Activated naive CD4-positive, alpha-beta T cell treated with anti-CD3 and anti-CD28 coated beads, Interleukin-2, amount 10 ng/mL, durations not matched to agents 7 days and 5 days (primary cell): ENCODE measurements around the gene MYO7A.

Experiments
- CTCF ChIA-PET: fragments of 350-600 bp; sonication (Branson Sonifier 250); formaldehyde crosslinking; loops from one replicate; lab custom pipeline; 2021; ENCODE audit warnings: antibody characterized with exemption; lab: Charles Lee
- DNase-seq: peaks from one replicate; pipeline ENCODE4 v3.0.0-alpha.2; 2020
- H3K27ac Mint-ChIP-seq: one replicate; pipeline ENCODE4 v1.8.0; 2021; ENCODE audit warnings: mild to moderate bottlenecking, moderate library complexity, mixed read lengths
- H3K27me3 Mint-ChIP-seq: one replicate; pipeline ENCODE4 v1.8.0; 2021; ENCODE audit warnings: mild to moderate bottlenecking, mixed read lengths
- H3K36me3 Mint-ChIP-seq: one replicate; pipeline ENCODE4 v1.8.0; 2021; ENCODE audit warnings: mixed read lengths
- H3K4me1 Mint-ChIP-seq: one replicate; pipeline ENCODE4 v1.8.0; 2021; ENCODE audit warnings: mixed read lengths
- H3K4me3 Mint-ChIP-seq: one replicate; pipeline ENCODE4 v1.8.0; 2021; ENCODE audit warnings: mild to moderate bottlenecking, moderate library complexity, mixed read lengths
- H3K9me3 Mint-ChIP-seq: one replicate; pipeline ENCODE4 v1.8.0; 2021; ENCODE audit warnings: mixed read lengths

Gene MYO7A

DNA sequence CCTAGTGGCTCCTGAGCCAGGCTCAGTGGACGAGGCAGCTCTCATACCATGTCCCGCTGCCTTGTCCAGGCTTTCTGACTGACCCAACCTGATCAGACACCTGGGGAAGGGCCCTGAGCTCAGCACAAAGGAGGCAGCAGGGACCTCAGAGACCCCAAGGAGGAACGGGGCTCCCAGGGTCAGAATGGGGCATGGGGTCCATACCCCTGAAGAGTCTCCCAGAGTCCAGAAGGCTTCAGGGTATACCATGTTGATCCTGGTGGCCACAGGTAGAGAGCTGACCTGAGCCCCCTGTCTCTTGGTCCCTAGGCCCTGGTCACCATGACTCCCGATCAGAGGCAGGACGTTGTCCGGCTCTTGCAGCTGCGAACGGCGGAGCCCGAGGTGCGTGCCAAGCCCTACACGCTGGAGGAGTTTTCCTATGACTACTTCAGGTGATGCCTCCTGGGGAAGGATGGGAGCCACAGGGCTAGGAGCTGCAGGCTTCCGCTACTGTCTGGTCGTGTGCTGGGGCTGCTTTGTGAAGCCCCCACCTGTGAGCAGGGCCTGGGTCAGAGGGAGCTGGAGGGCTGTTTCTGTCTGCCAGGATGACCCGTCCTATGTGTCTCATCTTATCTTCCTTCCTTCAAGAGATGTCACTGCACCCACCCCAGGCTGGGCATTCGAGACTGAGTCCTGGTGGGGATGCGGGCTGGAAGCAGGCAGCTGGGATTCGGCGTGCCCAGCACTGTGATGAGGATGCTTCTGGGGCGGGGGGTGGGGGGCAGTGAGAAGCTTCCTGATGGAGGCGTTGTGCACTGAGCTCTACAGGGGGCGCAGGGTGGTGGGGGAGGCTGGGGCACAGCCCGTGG, 74.2 kb downstream of the MYO7A start:
- Mint-ChIP-seq H3K27me3 (peaks cover 7% of the 10 kb centered on the region), H3K4me3 (no peak overlapping the region), H3K4me1 (no peaks in the 10 kb centered on the region), H3K9me3 (no peaks in the 10 kb centered on the region), H3K36me3 (no peaks in the 10 kb centered on the region), H3K27ac (no peak overlapping the region)
- CTCF ChIA-PET: no interaction called here
- DNase-seq: peak; percentile 18

DNA sequence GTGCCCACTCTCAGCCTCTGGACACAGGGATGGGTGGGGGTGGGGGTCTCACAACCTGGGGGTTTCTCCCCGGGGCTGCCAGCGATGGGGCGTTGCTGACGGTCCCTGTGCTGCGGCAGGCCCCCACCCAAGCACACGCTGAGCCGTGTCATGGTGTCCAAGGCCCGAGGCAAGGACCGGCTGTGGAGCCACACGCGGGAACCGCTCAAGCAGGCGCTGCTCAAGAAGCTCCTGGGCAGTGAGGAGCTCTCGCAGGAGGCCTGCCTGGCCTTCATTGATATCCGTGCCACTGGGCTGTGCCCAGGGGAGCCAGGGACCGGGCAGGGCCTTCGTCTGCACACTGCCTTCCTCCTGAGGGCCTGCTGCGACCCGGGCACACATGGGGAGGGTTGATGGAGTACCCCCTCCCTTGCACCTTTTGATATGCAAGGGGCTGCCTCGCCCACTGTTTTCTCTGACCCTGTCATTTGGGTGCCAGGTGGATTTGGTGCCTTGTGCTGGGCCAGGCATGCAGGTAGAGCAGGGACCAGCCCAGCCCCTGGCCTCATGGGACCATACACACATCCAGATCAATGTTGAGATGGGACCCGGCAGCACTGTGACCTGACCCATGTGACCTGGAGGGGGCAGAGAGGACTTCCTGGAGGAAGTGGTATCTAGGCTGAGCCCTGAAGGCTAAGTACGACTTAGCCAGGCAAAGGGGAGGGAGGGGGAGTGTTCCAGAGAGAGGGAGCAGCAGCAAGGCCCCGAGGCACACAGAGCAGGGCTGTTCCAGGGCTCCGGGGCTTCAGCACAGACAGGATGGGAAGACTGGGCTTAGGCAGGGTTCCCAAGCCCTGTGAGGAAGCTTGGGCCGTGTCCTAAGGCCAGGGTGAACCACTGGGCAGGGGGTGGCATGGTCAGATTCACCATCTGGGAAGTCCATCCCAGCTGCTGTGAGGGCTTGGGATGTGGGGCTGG, 75.2 kb downstream of the MYO7A start:
- Mint-ChIP-seq H3K36me3 (no peaks in the 10 kb centered on the region), H3K27me3 (peaks cover 7% of the 10 kb centered on the region), H3K4me1 (no peaks in the 10 kb centered on the region), H3K9me3 (no peaks in the 10 kb centered on the region), H3K27ac (no peak overlapping the region), H3K4me3 (no peak overlapping the region)
- CTCF ChIA-PET: interaction anchor here (1.1 to 2.2 kb wide), 2 partner anchors 8 to 76 kb away, joined by 3 to 8 read pairs; no protein-coding TSS in a partner anchor
- DNase-seq: peak; percentile 19

DNA sequence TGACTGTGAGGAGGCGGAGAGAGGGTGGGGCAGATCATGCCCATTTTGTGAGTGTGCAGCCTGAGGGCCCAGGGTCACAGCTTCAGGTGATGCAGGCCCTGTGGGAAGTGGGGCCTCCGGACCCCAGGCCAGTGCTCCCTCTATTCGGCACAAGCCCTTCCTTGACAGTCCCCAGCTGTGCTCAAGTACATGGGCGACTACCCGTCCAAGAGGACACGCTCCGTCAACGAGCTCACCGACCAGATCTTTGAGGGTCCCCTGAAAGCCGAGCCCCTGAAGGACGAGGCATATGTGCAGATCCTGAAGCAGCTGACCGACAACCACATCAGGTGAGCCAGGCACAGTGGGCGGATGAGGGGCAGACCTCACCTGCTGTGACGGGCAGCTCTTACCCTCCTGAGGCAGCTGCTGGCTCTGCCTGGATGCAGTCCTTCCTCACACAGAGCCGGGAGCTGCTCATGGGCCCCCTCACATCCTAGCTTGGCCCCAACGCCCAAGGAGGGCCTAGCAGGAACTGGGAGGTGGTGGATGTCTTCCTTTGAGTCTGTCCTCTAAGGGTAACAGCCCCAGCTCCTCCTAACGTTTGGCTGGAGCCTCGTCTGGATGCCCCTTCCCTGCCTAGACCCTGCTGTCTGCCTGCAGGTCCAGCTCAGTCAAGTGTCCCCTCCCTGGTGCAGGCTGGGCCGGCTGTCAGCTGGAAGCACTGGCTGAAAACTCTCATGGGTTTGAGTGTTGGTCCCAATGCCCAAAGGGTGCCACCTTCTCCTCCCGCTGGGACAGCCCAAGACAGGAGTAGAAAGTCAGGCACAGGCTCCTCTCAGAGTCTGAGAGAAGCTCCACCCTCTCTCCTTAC, 76.1 kb downstream of the MYO7A start:
- peak; percentile 8 for DNase-seq
- no peaks in the 10 kb centered on the region for H3K36me3 Mint-ChIP-seq
- H3K27me3 Mint-ChIP-seq: peaks cover 7% of the 10 kb centered on the region
- CTCF ChIA-PET: interaction anchor here (1.1 to 2.2 kb wide), 2 partner anchors 9 to 77 kb away, joined by 3 to 8 read pairs; no protein-coding TSS in a partner anchor
- H3K4me1 Mint-ChIP-seq: no peaks in the 10 kb centered on the region
- H3K4me3 Mint-ChIP-seq: no peak overlapping the region
- H3K9me3 Mint-ChIP-seq: no peaks in the 10 kb centered on the region
- H3K27ac Mint-ChIP-seq: no peak overlapping the region

DNA sequence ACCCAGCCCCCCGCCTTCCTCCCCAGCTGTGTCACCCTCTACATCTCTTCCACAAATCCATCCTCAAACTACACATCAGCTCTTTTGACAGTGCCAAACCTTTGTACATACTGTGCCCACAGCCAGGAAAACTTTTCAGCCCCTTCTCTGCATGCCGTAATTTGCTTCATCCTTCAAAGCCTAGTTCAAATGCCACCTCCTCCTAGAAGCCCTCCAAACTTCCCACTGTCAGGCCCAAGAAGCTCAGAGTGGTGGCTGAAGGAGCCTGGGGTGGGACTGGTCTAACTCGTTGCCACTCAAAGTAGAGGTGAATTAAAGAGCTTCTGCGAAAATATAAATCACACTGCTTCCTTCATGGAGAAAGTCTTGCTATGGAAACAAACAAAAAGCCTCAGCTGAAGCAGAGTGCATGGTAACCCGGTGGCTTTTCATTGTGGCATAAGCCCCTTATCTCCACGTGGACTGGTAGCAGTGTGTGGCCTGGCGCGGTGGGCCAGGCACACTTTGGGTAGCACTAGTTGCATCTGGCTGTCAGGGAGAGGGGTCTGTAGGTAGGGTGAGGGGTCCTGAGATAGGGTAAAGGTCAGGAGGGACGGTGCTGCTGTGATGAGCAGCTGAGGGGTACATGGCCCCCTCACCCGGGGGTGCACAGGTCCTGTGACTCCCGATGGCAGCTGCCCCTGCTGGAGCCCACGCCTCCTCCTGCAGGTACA, 76.9 kb downstream of the MYO7A start:
- no peak for DNase-seq
- CTCF ChIA-PET: interaction anchor here (2.2 kb wide), 1 partner anchor 78 kb away, joined by 8 read pairs; no protein-coding TSS in a partner anchor
- no peaks in the 10 kb centered on the region for H3K4me1 Mint-ChIP-seq
- no peaks in the 10 kb centered on the region for H3K9me3 Mint-ChIP-seq
- H3K27me3 Mint-ChIP-seq: peaks cover 7% of the 10 kb centered on the region
- no peaks in the 10 kb centered on the region for H3K36me3 Mint-ChIP-seq
- H3K4me3 Mint-ChIP-seq: no peak overlapping the region
- H3K27ac Mint-ChIP-seq: no peak overlapping the region

DNA sequence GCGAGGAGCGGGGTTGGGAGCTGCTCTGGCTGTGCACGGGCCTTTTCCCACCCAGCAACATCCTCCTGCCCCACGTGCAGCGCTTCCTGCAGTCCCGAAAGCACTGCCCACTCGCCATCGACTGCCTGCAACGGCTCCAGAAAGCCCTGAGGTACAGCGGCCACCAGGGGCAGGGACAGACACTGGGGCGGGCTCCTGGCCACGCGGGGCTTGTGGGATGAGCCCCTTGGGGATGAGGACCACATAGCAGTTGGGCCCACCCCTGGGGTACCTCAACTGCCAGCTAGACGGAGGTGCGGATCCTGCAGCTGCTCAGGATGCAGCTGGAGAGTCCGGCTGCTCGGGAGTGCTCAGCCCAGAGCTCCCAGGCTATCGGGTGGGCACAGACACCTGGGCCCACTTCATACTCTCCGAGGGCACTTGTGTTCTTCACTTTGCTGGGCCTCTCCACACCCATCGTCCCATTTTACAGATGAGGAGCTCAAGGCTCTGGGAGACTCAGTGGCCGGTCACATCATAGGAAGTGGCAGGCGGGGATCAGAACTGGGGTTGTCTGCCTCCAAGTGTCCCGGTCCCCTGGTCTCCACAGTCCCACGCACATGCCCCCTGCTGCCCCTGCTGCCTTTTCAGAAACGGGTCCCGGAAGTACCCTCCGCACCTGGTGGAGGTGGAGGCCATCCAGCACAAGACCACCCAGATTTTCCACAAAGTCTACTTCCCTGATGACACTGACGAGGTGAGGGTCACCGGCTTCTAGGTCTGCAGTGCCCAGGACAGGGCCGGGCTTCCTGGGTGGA, 77.6 kb downstream of the MYO7A start:
- H3K36me3 Mint-ChIP-seq: no peaks in the 10 kb centered on the region
- no peaks in the 10 kb centered on the region for H3K4me1 Mint-ChIP-seq
- peak; percentile 8 for DNase-seq
- H3K9me3 Mint-ChIP-seq: no peaks in the 10 kb centered on the region
- H3K4me3 Mint-ChIP-seq: no peak overlapping the region
- H3K27me3 Mint-ChIP-seq: peaks cover 7% of the 10 kb centered on the region
- CTCF ChIA-PET: interaction anchor here (2.2 kb wide), 1 partner anchor 79 kb away, joined by 8 read pairs; no protein-coding TSS in a partner anchor
- H3K27ac Mint-ChIP-seq: no peak overlapping the region

DNA sequence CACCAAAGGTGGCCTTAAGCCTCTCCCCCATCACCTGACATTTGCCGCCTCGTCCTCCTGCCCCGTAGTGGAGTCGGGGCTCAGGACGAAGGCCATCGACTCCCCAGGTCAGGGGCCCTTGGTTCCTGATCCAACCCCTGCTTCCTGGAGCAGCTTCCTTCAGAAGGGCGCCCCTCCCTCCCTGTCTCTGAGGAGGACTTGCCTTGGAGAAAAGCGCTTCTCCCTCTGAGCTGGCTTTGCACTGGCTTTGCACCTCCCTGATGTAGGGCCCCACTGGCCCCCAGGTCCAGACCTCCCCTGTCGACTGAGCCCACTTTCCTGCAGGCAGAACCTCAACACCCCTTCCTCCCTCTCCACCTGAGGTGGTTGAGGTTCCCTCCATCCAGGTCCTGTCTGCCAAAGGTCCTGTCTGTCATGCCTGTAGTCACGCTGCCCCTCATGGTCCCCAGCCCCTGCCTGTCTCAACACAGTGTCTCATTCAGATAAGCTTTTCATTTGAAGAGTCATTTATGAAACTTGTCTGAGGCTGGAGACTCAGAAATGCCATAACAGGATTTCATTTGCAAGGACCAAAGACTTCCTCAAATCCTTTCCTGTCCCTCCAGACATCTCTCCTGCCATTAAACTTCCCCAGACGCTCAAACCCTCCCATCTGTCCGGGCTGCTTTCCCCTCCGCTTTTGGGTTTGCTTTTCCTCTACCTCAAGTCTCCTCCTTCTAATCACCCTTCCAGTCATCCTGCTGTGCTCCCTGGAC, 78.4 kb downstream of the MYO7A start:
- no peak overlapping the region for H3K4me3 Mint-ChIP-seq
- DNase-seq: no peak
- CTCF ChIA-PET: no interaction called here
- H3K36me3 Mint-ChIP-seq: no peaks in the 10 kb centered on the region
- H3K27ac Mint-ChIP-seq: no peak overlapping the region
- H3K27me3 Mint-ChIP-seq: peaks cover 7% of the 10 kb centered on the region
- no peaks in the 10 kb centered on the region for H3K4me1 Mint-ChIP-seq
- H3K9me3 Mint-ChIP-seq: no peaks in the 10 kb centered on the region

DNA sequence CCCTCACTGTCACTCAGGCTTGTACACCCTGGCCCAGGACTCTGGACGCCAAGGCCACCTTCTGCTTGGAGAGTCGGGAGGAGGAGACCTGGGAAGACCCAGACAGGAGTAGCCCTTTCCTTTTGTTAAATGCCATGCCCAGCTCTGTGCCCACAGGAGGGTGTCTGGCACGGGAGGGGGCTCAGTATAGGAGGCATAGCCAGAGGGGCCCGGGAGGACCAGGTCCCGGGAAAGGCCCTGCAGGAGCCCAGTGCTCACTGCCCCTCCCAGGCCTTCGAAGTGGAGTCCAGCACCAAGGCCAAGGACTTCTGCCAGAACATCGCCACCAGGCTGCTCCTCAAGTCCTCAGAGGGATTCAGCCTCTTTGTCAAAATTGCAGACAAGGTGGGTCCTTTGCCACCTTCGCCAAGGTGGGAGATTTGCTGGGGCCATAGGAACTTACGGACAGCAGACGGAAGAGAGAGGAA, 79.0 kb downstream of the MYO7A start:
- CTCF ChIA-PET: no interaction called here
- no peak overlapping the region for H3K4me3 Mint-ChIP-seq
- no peaks in the 10 kb centered on the region for H3K4me1 Mint-ChIP-seq
- no peak overlapping the region for H3K27ac Mint-ChIP-seq
- peaks cover 7% of the 10 kb centered on the region for H3K27me3 Mint-ChIP-seq
- no peak for DNase-seq
- no peaks in the 10 kb centered on the region for H3K36me3 Mint-ChIP-seq
- H3K9me3 Mint-ChIP-seq: no peaks in the 10 kb centered on the region

DNA sequence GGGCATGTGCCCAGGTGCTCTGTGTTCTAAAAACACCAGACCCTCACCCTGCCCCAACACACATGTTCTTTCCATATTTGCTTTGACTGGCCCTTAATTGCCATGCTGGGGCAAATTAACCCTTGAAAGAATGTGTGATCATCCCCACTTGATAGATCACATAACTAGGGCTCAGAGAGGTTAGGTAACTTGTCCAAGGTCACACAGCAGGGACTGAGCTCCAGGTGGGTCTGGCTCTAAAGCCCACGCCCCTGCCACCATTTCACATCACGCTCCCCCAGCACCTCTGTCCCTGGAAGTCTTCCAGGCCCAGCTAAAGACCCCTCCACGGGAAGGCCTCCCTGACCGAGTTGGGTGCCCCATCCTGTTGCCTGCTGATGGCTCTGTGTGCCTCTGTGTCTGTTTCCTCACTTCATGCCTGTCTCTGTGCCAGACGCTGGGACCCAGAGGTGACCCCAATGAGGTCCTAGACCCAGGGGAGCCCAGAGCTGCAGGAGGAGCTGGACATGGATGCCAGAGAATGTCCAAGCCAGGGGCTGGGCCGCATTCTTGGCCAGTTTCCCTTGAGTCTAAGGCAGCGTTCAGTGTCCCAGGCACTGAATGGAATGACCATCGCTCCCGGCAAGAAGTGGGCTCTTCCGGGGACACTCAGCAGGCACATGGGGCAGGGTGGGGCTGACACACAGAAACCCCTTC, 79.7 kb downstream of the MYO7A start:
- Mint-ChIP-seq H3K4me3 (no peak overlapping the region), H3K4me1 (no peaks in the 10 kb centered on the region), H3K27ac (no peak overlapping the region), H3K9me3 (no peaks in the 10 kb centered on the region), H3K36me3 (no peaks in the 10 kb centered on the region), H3K27me3 (peaks cover 7% of the 10 kb centered on the region)
- CTCF ChIA-PET: interaction anchor here (0.7 kb wide), 1 partner anchor 59 kb away, joined by 3 read pairs; no protein-coding TSS in a partner anchor
- DNase-seq: no peak

DNA sequence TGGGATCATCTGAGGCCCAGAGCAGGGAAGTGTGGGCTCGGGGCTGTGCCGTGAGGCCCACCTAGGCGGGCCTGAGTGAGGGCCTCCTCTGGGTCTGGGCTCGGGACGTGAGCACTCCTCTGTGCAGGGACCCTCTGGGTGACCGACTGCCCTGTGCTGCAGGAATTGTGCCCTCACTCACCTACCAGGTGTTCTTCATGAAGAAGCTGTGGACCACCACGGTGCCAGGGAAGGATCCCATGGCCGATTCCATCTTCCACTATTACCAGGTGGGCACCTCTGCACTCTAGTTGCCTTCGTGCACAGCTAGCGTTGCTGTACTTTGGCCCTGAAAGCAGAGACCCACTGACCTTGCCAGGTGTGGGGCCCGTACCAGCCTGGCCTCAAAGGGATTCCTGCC, 80.5 kb downstream of the MYO7A start:
- no peak for DNase-seq
- H3K36me3 Mint-ChIP-seq: no peaks in the 10 kb centered on the region
- no peaks in the 10 kb centered on the region for H3K4me1 Mint-ChIP-seq
- no peaks in the 10 kb centered on the region for H3K9me3 Mint-ChIP-seq
- CTCF ChIA-PET: no interaction called here
- H3K27ac Mint-ChIP-seq: no peak overlapping the region
- H3K27me3 Mint-ChIP-seq: peaks cover 7% of the 10 kb centered on the region
- no peak overlapping the region for H3K4me3 Mint-ChIP-seq

DNA sequence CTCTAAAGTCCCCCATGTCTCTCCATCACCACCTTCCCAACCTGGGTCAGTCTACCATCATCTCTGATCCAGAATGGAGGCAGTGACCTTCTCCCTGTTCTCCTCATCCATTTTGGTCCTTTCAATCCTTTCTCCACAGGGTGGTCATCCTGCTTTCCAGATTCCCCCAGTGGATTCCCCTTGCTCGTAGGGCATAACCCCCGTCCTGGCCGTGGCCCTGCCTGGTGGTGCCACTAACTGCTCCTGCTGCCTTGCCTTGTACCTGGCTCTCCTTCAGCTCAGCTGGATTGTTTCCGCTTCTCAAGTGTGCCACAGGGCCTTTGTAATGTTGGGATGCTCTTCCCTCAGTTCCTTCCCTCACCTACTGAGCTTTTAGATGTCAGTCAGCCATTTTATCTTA, 81.6 kb downstream of the MYO7A start:
- Mint-ChIP-seq H3K27me3 (peaks cover 7% of the 10 kb centered on the region), H3K27ac (no peak overlapping the region), H3K36me3 (no peaks in the 10 kb centered on the region), H3K9me3 (no peaks in the 10 kb centered on the region), H3K4me1 (no peaks in the 10 kb centered on the region), H3K4me3 (no peak overlapping the region)
- DNase-seq: no peak
- CTCF ChIA-PET: no interaction called here

DNA sequence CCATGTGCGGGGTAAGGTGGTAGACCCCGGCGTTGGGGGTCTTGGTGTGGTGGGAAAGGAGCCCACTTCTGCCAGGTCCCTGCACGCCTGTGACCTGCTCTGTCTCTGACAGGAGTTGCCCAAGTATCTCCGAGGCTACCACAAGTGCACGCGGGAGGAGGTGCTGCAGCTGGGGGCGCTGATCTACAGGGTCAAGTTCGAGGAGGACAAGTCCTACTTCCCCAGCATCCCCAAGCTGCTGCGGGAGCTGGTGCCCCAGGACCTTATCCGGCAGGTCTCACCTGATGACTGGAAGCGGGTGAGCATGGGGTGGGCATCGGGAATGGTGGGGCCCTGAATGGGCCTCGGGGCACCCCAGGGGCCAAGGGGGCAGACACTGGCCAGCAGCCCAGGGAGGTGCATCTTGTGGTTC, 83.0 kb downstream of the MYO7A start:
- Mint-ChIP-seq H3K4me1 (no peaks in the 10 kb centered on the region), H3K27ac (no peak overlapping the region), H3K4me3 (no peak overlapping the region), H3K27me3 (peaks cover 6% of the 10 kb centered on the region), H3K9me3 (no peaks in the 10 kb centered on the region), H3K36me3 (no peaks in the 10 kb centered on the region)
- CTCF ChIA-PET: interaction anchor here (1.0 kb wide), 1 partner anchor 23 kb away, joined by 3 read pairs; no protein-coding TSS in a partner anchor
- DNase-seq: no peak
